Measurements from ENCODE around the gene ECT2.

Gene ECT2

DNA sequence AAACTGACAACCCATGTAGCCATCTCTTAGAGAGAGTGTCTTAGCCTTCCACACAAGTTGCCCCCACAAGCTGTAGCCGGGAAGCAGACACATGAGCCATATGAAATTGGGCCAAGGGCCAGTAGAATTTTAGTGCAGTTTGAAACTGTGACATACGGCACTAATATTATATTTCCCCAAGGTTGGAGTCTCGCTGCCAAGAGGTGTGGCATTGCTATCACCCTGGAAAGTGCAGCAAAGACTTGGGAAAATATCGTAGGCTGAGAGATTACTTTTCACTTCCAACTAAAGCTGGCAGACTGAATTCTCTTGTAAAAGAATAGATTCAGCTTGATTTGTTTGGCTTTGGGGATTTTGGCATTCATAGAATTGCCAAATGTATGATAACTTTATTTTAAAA, 89.2 kb downstream of the ECT2 start:
- Histone ChIP-seq H3K4me3 (replicated peaks; ENCODE audit: insufficient read depth, low read length) (no peak overlapping the region), H3K27me3 (ENCODE audit: insufficient read depth, poor library complexity, severe bottlenecking) (no peaks in the 10 kb centered on the region), H3K27ac (replicated peaks) (no peak overlapping the region)
- TF ChIP-seq POLR2AphosphoS5 (IDR thresholded peaks at IDR 0.05; ENCODE audit: low read depth), result no peak
- no peak for TF ChIP-seq GABPA (IDR thresholded peaks at IDR 0.05; ENCODE audit: low read depth)
- no peak for TF ChIP-seq SPI1 (IDR thresholded peaks at IDR 0.05; ENCODE audit: borderline replicate concordance, low read depth)
- TF ChIP-seq, protein P1, sequence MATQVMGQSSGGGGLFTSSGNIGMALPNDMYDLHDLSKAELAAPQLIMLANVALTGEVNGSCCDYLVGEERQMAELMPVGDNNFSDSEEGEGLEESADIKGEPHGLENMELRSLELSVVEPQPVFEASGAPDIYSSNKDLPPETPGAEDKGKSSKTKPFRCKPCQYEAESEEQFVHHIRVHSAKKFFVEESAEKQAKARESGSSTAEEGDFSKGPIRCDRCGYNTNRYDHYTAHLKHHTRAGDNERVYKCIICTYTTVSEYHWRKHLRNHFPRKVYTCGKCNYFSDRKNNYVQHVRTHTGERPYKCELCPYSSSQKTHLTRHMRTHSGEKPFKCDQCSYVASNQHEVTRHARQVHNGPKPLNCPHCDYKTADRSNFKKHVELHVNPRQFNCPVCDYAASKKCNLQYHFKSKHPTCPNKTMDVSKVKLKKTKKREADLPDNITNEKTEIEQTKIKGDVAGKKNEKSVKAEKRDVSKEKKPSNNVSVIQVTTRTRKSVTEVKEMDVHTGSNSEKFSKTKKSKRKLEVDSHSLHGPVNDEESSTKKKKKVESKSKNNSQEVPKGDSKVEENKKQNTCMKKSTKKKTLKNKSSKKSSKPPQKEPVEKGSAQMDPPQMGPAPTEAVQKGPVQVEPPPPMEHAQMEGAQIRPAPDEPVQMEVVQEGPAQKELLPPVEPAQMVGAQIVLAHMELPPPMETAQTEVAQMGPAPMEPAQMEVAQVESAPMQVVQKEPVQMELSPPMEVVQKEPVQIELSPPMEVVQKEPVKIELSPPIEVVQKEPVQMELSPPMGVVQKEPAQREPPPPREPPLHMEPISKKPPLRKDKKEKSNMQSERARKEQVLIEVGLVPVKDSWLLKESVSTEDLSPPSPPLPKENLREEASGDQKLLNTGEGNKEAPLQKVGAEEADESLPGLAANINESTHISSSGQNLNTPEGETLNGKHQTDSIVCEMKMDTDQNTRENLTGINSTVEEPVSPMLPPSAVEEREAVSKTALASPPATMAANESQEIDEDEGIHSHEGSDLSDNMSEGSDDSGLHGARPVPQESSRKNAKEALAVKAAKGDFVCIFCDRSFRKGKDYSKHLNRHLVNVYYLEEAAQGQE (IDR thresholded peaks at IDR 0.05; ENCODE audit: insufficient replicate concordance, low read depth), result no peak
- TF ChIP-seq, protein P2, sequence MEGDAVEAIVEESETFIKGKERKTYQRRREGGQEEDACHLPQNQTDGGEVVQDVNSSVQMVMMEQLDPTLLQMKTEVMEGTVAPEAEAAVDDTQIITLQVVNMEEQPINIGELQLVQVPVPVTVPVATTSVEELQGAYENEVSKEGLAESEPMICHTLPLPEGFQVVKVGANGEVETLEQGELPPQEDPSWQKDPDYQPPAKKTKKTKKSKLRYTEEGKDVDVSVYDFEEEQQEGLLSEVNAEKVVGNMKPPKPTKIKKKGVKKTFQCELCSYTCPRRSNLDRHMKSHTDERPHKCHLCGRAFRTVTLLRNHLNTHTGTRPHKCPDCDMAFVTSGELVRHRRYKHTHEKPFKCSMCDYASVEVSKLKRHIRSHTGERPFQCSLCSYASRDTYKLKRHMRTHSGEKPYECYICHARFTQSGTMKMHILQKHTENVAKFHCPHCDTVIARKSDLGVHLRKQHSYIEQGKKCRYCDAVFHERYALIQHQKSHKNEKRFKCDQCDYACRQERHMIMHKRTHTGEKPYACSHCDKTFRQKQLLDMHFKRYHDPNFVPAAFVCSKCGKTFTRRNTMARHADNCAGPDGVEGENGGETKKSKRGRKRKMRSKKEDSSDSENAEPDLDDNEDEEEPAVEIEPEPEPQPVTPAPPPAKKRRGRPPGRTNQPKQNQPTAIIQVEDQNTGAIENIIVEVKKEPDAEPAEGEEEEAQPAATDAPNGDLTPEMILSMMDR (IDR thresholded peaks at IDR 0.05; ENCODE audit: insufficient read depth, low read length), result no peak
- DNase-seq (ENCODE audit: low read depth in 1 of 2, low spot score in 1 of 2), result no peak

DNA sequence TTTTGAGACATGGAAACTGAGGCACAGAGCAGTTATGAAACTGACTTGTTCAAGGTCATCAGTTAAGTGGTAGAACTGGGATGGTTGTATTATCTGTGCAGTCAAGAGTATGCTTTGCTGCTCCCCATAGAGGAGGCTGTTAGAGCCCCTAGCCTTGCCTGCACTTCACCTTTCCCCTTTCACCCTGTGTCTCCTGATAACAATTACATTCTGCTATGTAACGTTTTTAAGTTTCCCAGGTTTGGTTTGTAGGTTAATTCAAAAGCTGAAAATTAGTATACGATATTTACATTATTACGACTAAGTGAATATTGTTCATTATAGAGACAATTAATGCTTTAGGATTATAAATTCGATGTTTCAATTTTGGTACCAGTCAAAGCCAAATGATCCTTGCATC, 89.9 kb downstream of the ECT2 start:
- Histone ChIP-seq H3K27ac (replicated peaks) (no peak overlapping the region), H3K27me3 (ENCODE audit: insufficient read depth, poor library complexity, severe bottlenecking) (no peaks in the 10 kb centered on the region), H3K4me3 (replicated peaks; ENCODE audit: insufficient read depth, low read length) (no peak overlapping the region)
- DNase-seq (ENCODE audit: low read depth in 1 of 2, low spot score in 1 of 2), result no peak
- TF ChIP-seq, protein P1 (IDR thresholded peaks at IDR 0.05; ENCODE audit: insufficient replicate concordance, low read depth), result no peak
- no peak for TF ChIP-seq SPI1 (IDR thresholded peaks at IDR 0.05; ENCODE audit: borderline replicate concordance, low read depth)
- TF ChIP-seq POLR2AphosphoS5 (IDR thresholded peaks at IDR 0.05; ENCODE audit: low read depth), result no peak
- TF ChIP-seq, protein P2 (IDR thresholded peaks at IDR 0.05; ENCODE audit: insufficient read depth, low read length), result no peak
- TF ChIP-seq GABPA (IDR thresholded peaks at IDR 0.05; ENCODE audit: low read depth), result no peak

DNA sequence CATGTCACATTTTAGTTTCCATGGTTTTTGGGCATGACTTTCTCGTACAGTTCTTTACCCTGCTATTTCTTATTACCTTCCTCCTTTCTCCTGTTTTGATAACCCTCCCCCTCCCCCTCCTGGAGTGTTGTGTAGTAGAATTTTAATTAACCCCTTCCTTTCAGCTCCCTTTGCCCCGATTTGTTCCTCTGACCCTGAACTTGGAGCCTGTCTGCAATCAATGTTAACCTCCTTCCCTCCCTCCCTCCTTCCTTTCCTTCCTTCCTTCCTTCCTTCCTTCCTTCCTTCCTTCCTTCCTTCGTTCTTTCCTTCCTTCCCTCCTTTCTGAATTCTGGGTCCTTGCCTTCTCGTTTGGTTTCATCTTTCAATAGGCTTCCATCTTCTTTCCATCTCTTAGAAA, 90.4 kb downstream of the ECT2 start:
- DNase-seq (ENCODE audit: low read depth in 1 of 2, low spot score in 1 of 2), result no peak

More for the DNA sequence above, 90.4 kb downstream of the ECT2 start:
- Histone ChIP-seq H3K4me3 (replicated peaks; ENCODE audit: insufficient read depth, low read length) (no peak overlapping the region), H3K27me3 (ENCODE audit: insufficient read depth, poor library complexity, severe bottlenecking) (no peaks in the 10 kb centered on the region), H3K27ac (replicated peaks) (no peak overlapping the region)
- TF ChIP-seq GABPA (IDR thresholded peaks at IDR 0.05; ENCODE audit: low read depth), result no peak
- TF ChIP-seq POLR2AphosphoS5 (IDR thresholded peaks at IDR 0.05; ENCODE audit: low read depth), result no peak
- TF ChIP-seq, protein P1 (IDR thresholded peaks at IDR 0.05; ENCODE audit: insufficient replicate concordance, low read depth), result no peak
- no peak for TF ChIP-seq SPI1 (IDR thresholded peaks at IDR 0.05; ENCODE audit: borderline replicate concordance, low read depth)
- TF ChIP-seq, protein P2 (IDR thresholded peaks at IDR 0.05; ENCODE audit: insufficient read depth, low read length), result no peak
